ENCODE data around the gene IPO13. TPM values are rescaled to one million over a fixed set of nuclear protein-coding genes. Genes with fewer than 3 reads are reported as not detected.

Gene IPO13
- total and polyA plus RNA-seq, 10 of the 15 experiments (the other 5 are each of a cell fraction or from before 2014, with no cell fraction given), result 7.1 to 26.6 (median 15.9) TPM

GRCh38 chr1:43951021-43951985 lies 4.6 kb downstream of the IPO13 start (continued):
- TF ChIP-seq RUNX3 (IDR thresholded peaks at IDR 0.05; ENCODE audit: low read length) (no peak), CHD1 (IDR thresholded peaks at IDR 0.05; ENCODE audit: low read depth, low read length) (no peak), MYB (IDR thresholded peaks at IDR 0.05; ENCODE audit: borderline replicate concordance, low read depth, low read length) (no peak), ZNF384 (IDR thresholded peaks at IDR 0.05; ENCODE audit: borderline replicate concordance, low read depth, low read length) (no peak)

- TF ChIP-seq STAT3 (IDR thresholded peaks at IDR 0.05; ENCODE audit: low read depth, low read length) (no peak), MTA3 (IDR thresholded peaks at IDR 0.05; ENCODE audit: borderline replicate concordance, low read length) (no peak), IRF4 (IDR thresholded peaks at IDR 0.05; ENCODE audit: low read depth, low read length) (no peak), TCF7 (IDR thresholded peaks at IDR 0.05; ENCODE audit: borderline replicate concordance) (no peak), POLR2A (IDR thresholded peaks at IDR 0.05; ENCODE audit: low read depth, low read length) (no peak), BMI1 (IDR thresholded peaks at IDR 0.05; ENCODE audit: borderline replicate concordance) (no peak)
- intact Hi-C loops (cut with micrococcal nuclease; ENCODE audit: unreplicated experiment) (no loop called here), in situ Hi-C loops (cut with MboI) (no loop called here)
- Histone ChIP-seq H3K79me2 (ENCODE audit: control insufficient read depth, insufficient read depth, low read length) (peaks cover 5% of the 10 kb centered on the region), H3K27ac (ENCODE audit: control insufficient read depth, insufficient read depth) (no peak overlapping the region), H3K9me3 (replicated peaks; ENCODE audit: control insufficient read depth, insufficient read depth, low read length) (no peaks in the 10 kb centered on the region), H3K36me3 (ENCODE audit: control insufficient read depth in 2 of 2, insufficient read depth in 2 of 2, low read length in 1 of 2) (peaks cover 0 to 10% of the 10 kb centered on the region in 2 experiments; a peak in 1 of 4 replicates), H3K9ac (ENCODE audit: control insufficient read depth, insufficient read depth, low read length) (no peak overlapping the region), H3K4me3 (no peak overlapping the region), H3K4me2 (ENCODE audit: control insufficient read depth, insufficient read depth) (no peak overlapping the region), H3K4me1 (ENCODE audit: control insufficient read depth, insufficient read depth, low read length) (peaks cover 6% of the 10 kb centered on the region), H3K27me3 (replicated peaks in 1 of 2; ENCODE audit: control insufficient read depth in 2 of 2, insufficient read depth in 2 of 2, low read length in 1 of 2) (no peaks in the 10 kb centered on the region), H2AFZ (ENCODE audit: control insufficient read depth, low read depth, low read length) (no peak overlapping the region), H4K20me1 (ENCODE audit: control insufficient read depth, insufficient read depth) (no peaks in the 10 kb centered on the region)
- WGBS (ENCODE audit: insufficient coverage, insufficient replicate concordance, low lambda C conversion rate, missing lambda C conversion rate), result 91% methylated on average over 8 of the region's 8 CpGs
- POLR2A ChIA-PET, result interaction anchor here (0.6 to 1.0 kb wide), 2 partner anchors 17 to 583 kb away, joined by 3 to 6 read pairs; partner anchors contain the start of gene DPH2
- CTCF ChIA-PET, result interaction anchor here (1.1 kb wide), 1 partner anchor 18 kb away, joined by 4 read pairs; no protein-coding TSS in a partner anchor
- RAD21 ChIA-PET (ENCODE audit: unreplicated experiment), result interaction anchor here (1.3 kb wide), 1 partner anchor 52 kb away, joined by 4 read pairs; no protein-coding TSS in a partner anchor
- SMC1A ChIA-PET (ENCODE audit: uncharacterized antibody, unreplicated experiment), result interaction anchor here (0.9 to 1.7 kb wide), 4 partner anchors 18 to 187 kb away, joined by 3 to 8 read pairs (median 4); no protein-coding TSS in a partner anchor
- BruUV-seq (replicated peaks), result no TSS peak
- DNase-seq (ENCODE audit: low read depth, low spot score) (no peak), ATAC-seq (no peak), FAIRE-seq (no peak)
These were observed 6.1 kb downstream of the IPO13 start for GRCh38 chr1:43952731-43953346.

Measured in GM12878 (cell line).